Heart right ventricle (tissue), 16 donors: ENCODE measurements around the gene CD8B. TPM values are rescaled to one million over a fixed set of nuclear protein-coding genes. Genes with fewer than 3 reads are reported as not detected.
"Not testable (repeated sequence)": the region's sequence is repeated elsewhere in the genome, so short reads cannot be mapped to it uniquely, and the experiment has no call there.

Experiments
- ATAC-seq, 8 donors: fragments of 200-7000 bp; cut with Tn5 transposase; one replicate each; pipeline ENCODE4 v1.9.1; 2020; ENCODE audit warnings: mild to moderate bottlenecking in 8 of 8, moderate library complexity in 8 of 8, moderate number of reproducible peaks in 1 of 8
- DNase-seq, 2 donors: peaks; one replicate each; pipeline ENCODE4 v3.0.0-alpha.2; 2020
- H3K27ac ChIP-seq, 10 donors: fragments of 200-600 bp; sonication (generic) in 2 of 10; one replicate each; pipeline versions ENCODE4 v1.5.0 to v1.8.0; 2020 to 2022; ENCODE audit warnings: mild to moderate bottlenecking in 3 of 10
- H3K27me3 ChIP-seq, 7 donors: fragments of 200-600 bp; one replicate each; pipeline ENCODE4 v1.8.0; 2021 to 2022; ENCODE audit warnings: mild to moderate bottlenecking in 2 of 7
- H3K36me3 ChIP-seq, 9 donors: fragments of 200-600 bp; sonication (generic) in 1 of 9; one replicate each; pipeline versions ENCODE4 v1.5.0 to v1.8.0; 2020 to 2022; ENCODE audit warnings: mild to moderate bottlenecking in 2 of 9
- H3K4me1 ChIP-seq, 9 donors: fragments of 200-600 bp; sonication (generic) in 1 of 9; one replicate each; pipeline versions ENCODE4 v1.5.0 to v1.8.0; 2020 to 2022; ENCODE audit warnings: mild to moderate bottlenecking in 4 of 9
- H3K4me3 ChIP-seq, 10 donors: fragments of 200-600 bp; sonication (generic) in 2 of 10; one replicate each; pipeline versions ENCODE4 v1.5.0 to v1.8.0; 2020 to 2022; ENCODE audit warnings: mild to moderate bottlenecking in 7 of 10, moderate library complexity in 2 of 10
- H3K9me3 ChIP-seq, 11 donors: fragments of 200-600 bp in 10 of 11; sonication (generic) in 2 of 11; one replicate each; pipeline versions ENCODE4 v1.5.0 to v1.8.0; 2013 to 2022; ENCODE audit warnings: mild to moderate bottlenecking in 2 of 11, control low read depth in 1 of 11, moderate library complexity in 1 of 11
- WGBS, 2 donors: extraction: QIAGEN DNeasy Blood & Tissue Kit; methylation state at CpG; one replicate each; pipeline ENCODE4 v1.1.7; 2013; ENCODE audit warnings: inconsistent platforms in 1 of 2; 5-methylcytosine and 5-hydroxymethylcytosine counted together
- intact Hi-C, 10 donors: fragments of 100-400 bp; cut with DNase I; formaldehyde crosslinking; loops; one replicate each; pipeline versions ENCODE4 v1.11.1 to v1.14.2; 2022
- long read RNA-seq, 3 donors: library from polyadenylated mRNA; unstranded; transcript quantifications; one replicate each; pipeline ENCODE4 v2.0.0, GENCODE V29; 2020 to 2021
- polyA plus RNA-seq, 2 donors: library from polyadenylated mRNA; stranded (reverse); fragments of 200-250 nt; gene quantifications; one replicate each; pipeline ENCODE4 v1.2.3, GENCODE V29; 2013
- total RNA-seq, 10 donors: library from RNA; stranded (reverse); fragmentation: NEBNext Ultra II Directional in 3 of 10; extraction: Animal tissue kit (Norgen Biotek cat#: 25700) in 3 of 10; gene quantifications; one replicate each; pipeline versions ENCODE4 v1.2.1 to v1.2.4, GENCODE V29; 2021 to 2023
- donor health status: Arrhythmogenic right ventricular cardiomyopathy.
- donor health status: ischemic (EF 13 %, LVEDD 7.1; RV severe dilation, severe dysfunction).
- donor health status: healthy with polysubstance abuse.
- donor health status: DM: no; HTN: yes; CAD: no.
- donor health status: DM: no; HTN: no; CAD: no.
- donor health status: ischemic (EF 25% LVEDD 6.9; RV normal size, moderate dysfunction).
- donor health status: ischemic (EF 25% LVEDD 5.7; RV mildly dilated, moderate dysfunction).
- donor health status: healthy.
- donor health status: DM: yes; HTN: yes; CAD: no.
- donor health status: Ischemic cardiomyopathy.
- donor health status: ischemic (EF 35%, LVEDD 5.7; RV mildly dilated, moderate dysfunction).
- donor health status: nonischemic (EF 11% LVEDD 7.7; RV severe dilation, severe dysfunction).
- donor health status: DM: yes; HTN: yes; CAD: no.
- donor health status: PGD.
- donor health status: ischemic (EF 29% LVEDD 5.4; RV normal size, mild dysfunction).
- donor health status: nonischemic (EF 23%, LVEDD 6.1; RV moderate dilation, normal function).

CD8B gene
- 1 to 10 TPM in 1 of 10 donors, under 1 TPM in 2, not detected in 7; 0.41 to 5.2 (median 0.59) TPM for total RNA-seq
- under 1 TPM in 1 of 2 donors, not detected in 1; 0.28 TPM for polyA plus RNA-seq
- long read RNA-seq, donor 1: 0 reads
- long read RNA-seq, donor 2: 0 reads
- long read RNA-seq, donor 3: 0 reads

- H3K4me1 ChIP-seq, intact Hi-C loops, H3K9me3 ChIP-seq, H3K36me3 ChIP-seq, DNase-seq: not testable (repeated sequence)
- Histone ChIP-seq H3K4me3 (peak within 1 kb of the TSS in 5 of 10 donors; percentile 10 to 37 (median 19)), H3K27ac (peak within 1 kb of the TSS in 1 of 10 donors; percentile 46), H3K27me3 (peaks cover 0 to 25% (median 9%) of the 10 kb centered on the region in 7 donors)
- peak in 7 of 8 donors; percentile 52 to 69 (median 53) for ATAC-seq
- WGBS, 2 donors: 3% methylated on average over 39 to 50 of the region's 55 CpGs
These were observed at the start of gene CD8B for GRCh38 chr2:86861628-86862379. Gene CD8B (minus strand): TSS chr2:86861886. CDS start chr2:86861865, 21 bp downstream.

DNA sequence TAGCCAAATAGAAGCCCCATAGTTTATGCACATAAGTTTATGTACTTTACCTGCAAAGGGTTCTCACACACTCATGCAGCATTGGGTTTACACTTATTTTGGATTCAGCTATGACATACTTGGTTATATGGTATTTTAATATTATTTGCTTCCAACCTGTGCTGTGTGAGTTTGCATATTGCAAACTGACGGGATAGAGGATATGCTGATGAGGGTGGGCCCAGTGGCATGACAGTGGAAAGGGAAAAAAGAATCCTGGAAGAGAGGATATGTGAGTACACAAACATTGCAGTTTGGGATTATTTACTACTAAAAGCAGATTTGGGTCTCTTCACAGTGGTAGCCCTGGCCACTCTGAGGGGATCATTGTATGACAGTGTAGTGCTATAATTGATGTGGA is 44.2 kb upstream of the CD8B start:
- no CpG with 5 or more reads among the region's 1 CpG for WGBS, 2 donors
- H3K4me1 ChIP-seq, H3K27me3 ChIP-seq, H3K9me3 ChIP-seq, ATAC-seq, intact Hi-C loops, H3K36me3 ChIP-seq, H3K27ac ChIP-seq, DNase-seq, H3K4me3 ChIP-seq: not testable (repeated sequence)

GRCh38 chr2:86900687-86901086 is 39.0 kb upstream of the CD8B start:
- intact Hi-C loops, ATAC-seq, H3K4me1 ChIP-seq, H3K27ac ChIP-seq, H3K27me3 ChIP-seq, H3K36me3 ChIP-seq, H3K4me3 ChIP-seq, H3K9me3 ChIP-seq, DNase-seq: not testable (repeated sequence)
- 51 to 57% methylated on average over 4 of the region's 4 CpGs for WGBS, 2 donors

DNA sequence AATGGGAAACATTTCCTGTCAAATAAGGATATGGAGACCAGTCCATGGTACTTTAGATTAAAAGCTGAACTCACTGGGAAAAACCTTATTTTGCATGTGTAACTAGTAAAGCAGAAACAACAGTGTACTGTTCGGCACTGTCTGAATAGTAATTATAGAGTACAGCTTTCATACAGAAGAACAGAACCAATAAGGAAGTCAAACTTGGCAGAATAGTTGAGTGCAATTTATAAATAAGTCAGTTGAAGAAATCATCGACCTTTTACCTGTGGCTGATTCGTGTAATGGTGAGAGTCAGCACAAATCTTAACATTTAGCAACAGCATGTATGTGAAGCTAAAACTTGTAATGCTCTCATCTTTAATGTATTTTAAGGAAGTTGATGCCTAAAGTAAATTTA is 24.3 kb upstream of the CD8B start:
- H3K27ac ChIP-seq, H3K4me1 ChIP-seq, H3K27me3 ChIP-seq, H3K36me3 ChIP-seq, H3K9me3 ChIP-seq, H3K4me3 ChIP-seq, ATAC-seq, intact Hi-C loops, DNase-seq: not testable (repeated sequence)
- WGBS, 2 donors: no CpG with 5 or more reads among the region's 3 CpGs

- H3K4me1 ChIP-seq, DNase-seq, H3K36me3 ChIP-seq, H3K27ac ChIP-seq, H3K9me3 ChIP-seq, H3K27me3 ChIP-seq, ATAC-seq, intact Hi-C loops, H3K4me3 ChIP-seq: not testable (repeated sequence)
- 78 to 100% methylated on average over 1 of the region's 2 CpGs for WGBS, 2 donors
These were observed 21.2 kb upstream of the CD8B start for GRCh38 chr2:86882865-86883264.

DNA sequence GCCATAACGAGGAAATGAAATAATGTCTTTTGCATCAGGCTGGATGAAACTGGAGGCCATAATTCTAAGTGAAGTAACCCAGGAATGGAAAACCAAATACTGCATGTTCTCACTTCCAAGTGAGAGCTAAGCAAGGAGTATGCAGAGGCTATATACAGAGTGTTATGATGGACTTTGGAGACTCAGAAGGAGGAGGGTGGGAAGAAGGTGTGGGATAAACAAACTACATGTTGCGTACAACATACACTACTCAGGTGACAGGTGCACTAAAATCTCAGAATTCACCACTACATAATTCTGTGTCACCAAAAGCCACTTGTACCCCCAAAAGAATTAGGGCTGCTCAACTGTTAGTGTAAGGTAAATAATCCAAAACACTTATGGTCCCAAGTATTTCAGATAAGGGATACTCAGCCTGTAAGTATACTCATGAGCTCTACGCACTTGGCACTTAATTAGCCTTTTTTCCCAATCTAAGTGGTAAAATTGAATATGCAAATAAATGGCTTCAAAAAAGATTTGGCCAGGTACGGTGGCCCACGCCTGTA is 20.5 kb upstream of the CD8B start:
- not testable (repeated sequence) for H3K4me1 ChIP-seq, ATAC-seq

DNA sequence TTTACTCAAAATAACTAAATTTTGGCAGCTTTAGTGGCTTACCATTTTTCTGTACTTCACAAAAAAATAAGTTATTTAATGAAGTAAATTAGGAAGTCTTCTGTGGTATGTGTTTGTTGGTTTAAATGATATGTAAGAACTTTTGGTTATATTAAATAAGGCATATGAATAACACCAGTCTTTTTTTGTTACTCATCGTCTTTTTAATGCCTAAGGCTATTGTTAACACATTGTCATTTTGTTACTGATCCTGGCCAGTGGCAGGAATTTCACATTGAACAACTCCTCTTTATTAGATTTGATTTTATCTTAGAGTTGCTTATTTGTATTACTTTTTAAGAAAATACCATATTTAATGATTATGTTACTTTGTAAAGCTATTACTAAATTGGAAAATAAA is 17.3 kb upstream of the CD8B start:
- H3K27me3 ChIP-seq: peaks cover 0 to 10% (median 0%) of the 10 kb centered on the region in 7 donors
- ATAC-seq, H3K27ac ChIP-seq, H3K4me3 ChIP-seq, H3K4me1 ChIP-seq, DNase-seq, intact Hi-C loops, H3K36me3 ChIP-seq, H3K9me3 ChIP-seq: not testable (repeated sequence)
- WGBS, 2 donors: 84% methylated on average over 1 of the region's 1 CpG

More for the DNA sequence above, 20.5 kb upstream of the CD8B start:
- DNase-seq, H3K27me3 ChIP-seq, H3K4me3 ChIP-seq, intact Hi-C loops, H3K36me3 ChIP-seq, H3K9me3 ChIP-seq, H3K27ac ChIP-seq: not testable (repeated sequence)
- WGBS, 2 donors: 86 to 91% methylated on average over 5 of the region's 5 CpGs

- H3K27ac ChIP-seq, H3K27me3 ChIP-seq, intact Hi-C loops, H3K9me3 ChIP-seq, DNase-seq, H3K4me3 ChIP-seq, H3K36me3 ChIP-seq, H3K4me1 ChIP-seq, ATAC-seq: not testable (repeated sequence)
- 83 to 90% methylated on average over 1 of the region's 4 CpGs for whole genome bisulfite sequencing, 2 donors
These were observed 9.3 kb upstream of the CD8B start for GRCh38 chr2:86870941-86871340.

- WGBS, 2 donors: 85 to 90% methylated on average over 2 of the region's 2 CpGs
- DNase-seq, H3K27ac ChIP-seq, intact Hi-C loops, H3K9me3 ChIP-seq, ATAC-seq, H3K4me3 ChIP-seq, H3K4me1 ChIP-seq, H3K36me3 ChIP-seq, H3K27me3 ChIP-seq: not testable (repeated sequence)
These were observed 7.3 kb upstream of the CD8B start for GRCh38 chr2:86868895-86869468.

GRCh38 chr2:86862380-86862703 is 656 bp upstream of the CD8B start:
- intact Hi-C loops, H3K27ac ChIP-seq, H3K4me3 ChIP-seq, DNase-seq, H3K4me1 ChIP-seq, H3K9me3 ChIP-seq, H3K36me3 ChIP-seq: not testable (repeated sequence)
- peak in 1 of 8 donors; percentile 31 for ATAC-seq
- 22 to 25% methylated on average over 7 to 11 of the region's 12 CpGs for WGBS, 2 donors
- peaks cover 0 to 25% (median 9%) of the 10 kb centered on the region in 7 donors for H3K27me3 ChIP-seq

DNA sequence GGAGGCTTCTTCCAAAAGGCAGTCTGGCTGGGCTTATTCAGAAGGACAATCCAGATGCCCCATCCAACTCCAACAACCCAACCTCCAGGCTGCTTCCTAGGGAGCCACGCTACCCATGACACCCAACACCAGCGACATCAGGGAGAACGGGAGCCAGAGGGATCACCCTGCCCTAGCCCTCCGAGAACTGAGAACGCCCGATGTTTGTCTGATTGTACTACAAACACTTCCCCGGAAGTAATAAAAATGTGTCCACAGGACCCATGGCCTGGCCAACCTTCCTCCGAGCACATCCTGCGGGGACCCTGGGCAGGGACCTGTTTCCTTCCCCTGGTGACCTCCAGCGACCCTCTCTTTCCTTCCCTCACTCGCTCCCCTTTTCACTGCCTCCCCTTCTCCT is 511 bp downstream of the CD8B start:
- Histone ChIP-seq H3K27ac (peak overlapping the region in 1 of 10 donors; percentile 46), H3K4me3 (peak overlapping the region in 4 of 10 donors; percentile 10 to 37 (median 20)), H3K27me3 (peaks cover 0 to 25% (median 9%) of the 10 kb centered on the region in 7 donors)
- peak in 1 of 8 donors; percentile 18 for ATAC-seq
- WGBS, 2 donors: 43 to 56% methylated on average over 11 of the region's 11 CpGs
- DNase-seq, H3K4me1 ChIP-seq, H3K9me3 ChIP-seq, H3K36me3 ChIP-seq, intact Hi-C loops: not testable (repeated sequence)
